HUES6 (cell line): Measurements from ENCODE around the gene FETUB.

ENCODE experiments used
- H3K27ac ChIP-seq: 2 replicates; pipeline ENCODE4 v1.7.0; 2013; ENCODE audit warnings: low read depth, mild to moderate bottlenecking, low read length, inconsistent platforms
- H3K27me3 ChIP-seq: 2 replicates; pipeline ENCODE4 v1.6.1; 2013; ENCODE audit warnings: low read length; ENCODE audit not compliant: control insufficient read depth, insufficient read depth
- H3K36me3 ChIP-seq: 2 replicates; pipeline ENCODE4 v1.6.1; 2013; ENCODE audit warnings: low read length; ENCODE audit not compliant: control insufficient read depth, insufficient read depth
- H3K4me1 ChIP-seq: 2 replicates; pipeline ENCODE4 v1.6.1; 2013; ENCODE audit warnings: low read length; ENCODE audit not compliant: control insufficient read depth, insufficient read depth
- H3K4me3 ChIP-seq: 2 replicates; pipeline ENCODE4 v1.5.1; 2013; ENCODE audit warnings: low read depth, low read length
- H3K9ac ChIP-seq: one replicate; pipeline ENCODE4 v1.6.1; 2013; ENCODE audit warnings: mild to moderate bottlenecking, low read length
- H3K9me3 ChIP-seq: 2 replicates; pipeline ENCODE4 v1.6.1; 2013; ENCODE audit warnings: low read depth, low read length; ENCODE audit not compliant: control insufficient read depth, insufficient read depth

The FETUB gene

DNA sequence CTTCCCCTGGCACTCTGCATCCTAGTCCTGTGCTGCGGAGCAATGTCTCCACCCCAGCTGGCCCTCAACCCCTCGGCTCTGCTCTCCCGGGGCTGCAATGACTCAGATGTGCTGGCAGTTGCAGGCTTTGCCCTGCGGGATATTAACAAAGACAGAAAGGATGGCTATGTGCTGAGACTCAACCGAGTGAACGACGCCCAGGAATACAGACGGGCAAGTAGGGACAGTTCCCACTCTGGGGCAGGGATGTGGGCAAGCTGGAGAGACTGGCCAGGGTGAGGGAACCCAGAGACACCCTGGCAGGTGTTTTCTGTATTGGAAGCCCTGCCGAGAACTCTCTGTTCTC is 247 bp downstream of the FETUB start:
- H3K4me3 ChIP-seq = 0 out of 2 replicates have a peak overlapping the region, but pooled peaks have one; percentile 6
- H3K9me3 ChIP-seq = no peaks in the 10 kb centered on the region
- no peak overlapping the region for H3K9ac ChIP-seq
- H3K27ac ChIP-seq = no peak overlapping the region
- no peaks in the 10 kb centered on the region for H3K36me3 ChIP-seq
- peaks cover 31% of the 10 kb centered on the region for H3K4me1 ChIP-seq
- H3K27me3 ChIP-seq = no peaks in the 10 kb centered on the region

DNA sequence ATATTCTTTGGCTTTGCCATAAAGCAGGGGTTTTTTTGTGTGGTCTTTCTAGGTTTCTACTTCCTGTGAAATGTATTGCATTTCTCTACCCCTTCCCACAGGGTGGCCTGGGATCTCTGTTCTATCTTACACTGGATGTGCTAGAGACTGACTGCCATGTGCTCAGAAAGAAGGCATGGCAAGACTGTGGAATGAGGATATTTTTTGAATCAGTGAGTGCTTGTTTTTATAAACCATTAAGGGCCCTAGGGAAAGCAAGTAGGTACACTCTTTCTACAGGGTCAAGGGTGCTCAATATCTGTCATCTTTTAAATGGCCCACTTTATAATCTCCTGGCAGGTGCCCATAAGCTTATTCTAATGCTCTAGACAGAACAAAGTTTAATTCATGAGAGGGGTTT is 730 bp downstream of the FETUB start:
- H3K36me3 ChIP-seq = no peaks in the 10 kb centered on the region
- no peak overlapping the region for H3K4me3 ChIP-seq
- peaks cover 31% of the 10 kb centered on the region for H3K4me1 ChIP-seq
- H3K27ac ChIP-seq = no peak overlapping the region
- no peak overlapping the region for H3K9ac ChIP-seq
- no peaks in the 10 kb centered on the region for H3K27me3 ChIP-seq
- H3K9me3 ChIP-seq = no peaks in the 10 kb centered on the region

DNA sequence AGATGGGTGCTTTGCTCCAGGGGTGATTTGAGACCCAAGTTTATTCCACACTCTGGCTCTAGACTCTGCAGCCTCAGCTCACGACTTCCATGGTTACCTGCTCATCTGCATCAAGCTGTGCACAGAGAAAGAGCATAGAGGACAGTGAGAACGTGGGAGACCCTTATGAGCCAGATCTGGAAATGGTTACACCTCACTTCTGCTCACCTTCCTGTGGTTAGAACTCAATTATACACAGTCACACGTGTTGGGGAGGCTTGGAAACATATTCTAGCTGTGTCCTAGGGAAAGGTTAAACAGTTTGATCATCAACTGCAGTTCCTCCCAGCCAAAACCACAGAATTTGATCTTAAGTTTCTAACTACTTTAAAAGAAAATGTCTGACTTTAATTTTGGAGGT is 1.8 kb downstream of the FETUB start:
- H3K9ac ChIP-seq = no peak overlapping the region
- H3K27me3 ChIP-seq = no peaks in the 10 kb centered on the region
- no peaks in the 10 kb centered on the region for H3K36me3 ChIP-seq
- H3K4me1 ChIP-seq = peaks cover 31% of the 10 kb centered on the region
- H3K9me3 ChIP-seq = no peaks in the 10 kb centered on the region
- no peak overlapping the region for H3K27ac ChIP-seq
- H3K4me3 ChIP-seq = no peak overlapping the region

DNA sequence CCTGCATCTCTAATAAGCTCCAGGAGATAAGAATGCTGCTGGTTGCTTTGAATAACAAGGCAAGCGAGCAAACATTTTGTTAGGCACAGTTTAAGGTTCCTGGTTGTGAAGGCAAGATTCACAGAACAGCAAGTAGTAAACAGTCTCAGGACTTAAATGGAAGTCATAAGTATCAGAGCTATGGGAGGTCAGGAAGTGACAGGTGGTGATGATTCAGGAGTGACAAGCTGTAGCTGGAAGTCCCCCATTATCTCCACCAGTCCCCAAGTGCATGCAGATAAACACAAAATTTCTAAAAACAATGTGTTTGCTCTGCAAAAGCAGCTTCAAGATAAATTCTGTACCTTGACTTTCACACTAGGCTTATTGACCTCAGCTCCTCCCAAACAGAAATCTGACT is 3.3 kb downstream of the FETUB start:
- Histone ChIP-seq H3K27ac (no peak overlapping the region), H3K36me3 (no peaks in the 10 kb centered on the region), H3K4me1 (peaks cover 31% of the 10 kb centered on the region), H3K27me3 (no peaks in the 10 kb centered on the region), H3K9ac (no peak overlapping the region), H3K9me3 (no peaks in the 10 kb centered on the region), H3K4me3 (no peak overlapping the region)

DNA sequence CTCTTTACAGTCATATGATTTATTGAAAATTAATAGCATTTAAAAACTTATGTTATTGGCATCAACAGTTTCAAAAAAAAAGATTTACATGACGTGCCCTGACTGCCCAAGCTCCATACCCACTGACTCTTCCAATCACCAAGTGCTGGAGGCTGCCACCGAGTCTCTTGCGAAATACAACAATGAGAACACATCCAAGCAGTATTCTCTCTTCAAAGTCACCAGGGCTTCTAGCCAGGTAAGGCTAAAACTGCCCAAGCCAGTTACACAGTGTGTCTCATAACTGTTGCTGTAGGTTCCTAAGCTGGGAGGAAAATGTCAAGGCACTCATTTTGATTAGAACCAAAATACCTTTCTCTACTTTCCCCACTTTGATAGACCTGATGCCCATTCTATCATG is 4.5 kb downstream of the FETUB start:
- H3K9ac ChIP-seq = no peak overlapping the region
- H3K27ac ChIP-seq = no peak overlapping the region
- H3K4me3 ChIP-seq = no peak overlapping the region
- H3K9me3 ChIP-seq = no peaks in the 10 kb centered on the region
- H3K4me1 ChIP-seq = peaks cover 31% of the 10 kb centered on the region
- no peaks in the 10 kb centered on the region for H3K27me3 ChIP-seq
- no peaks in the 10 kb centered on the region for H3K36me3 ChIP-seq

DNA sequence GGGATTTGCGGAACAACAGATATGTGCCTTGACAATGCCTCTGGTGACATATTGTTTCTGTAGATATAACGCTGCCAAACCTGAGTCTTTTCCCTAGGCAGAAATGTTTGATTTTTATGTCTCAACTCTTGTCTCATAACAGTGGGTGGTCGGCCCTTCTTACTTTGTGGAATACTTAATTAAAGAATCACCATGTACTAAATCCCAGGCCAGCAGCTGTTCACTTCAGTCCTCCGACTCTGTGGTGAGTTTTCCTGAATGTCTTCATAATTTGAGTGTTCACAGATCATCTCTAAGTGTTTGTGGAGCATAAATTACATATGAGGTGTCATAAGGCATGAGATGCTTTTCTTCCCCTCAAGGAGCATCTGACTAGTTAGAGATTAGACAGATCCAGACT is 5.9 kb downstream of the FETUB start:
- H3K9me3 ChIP-seq = no peaks in the 10 kb centered on the region
- H3K4me1 ChIP-seq = peaks cover 18% of the 10 kb centered on the region
- H3K36me3 ChIP-seq = no peaks in the 10 kb centered on the region
- no peak overlapping the region for H3K27ac ChIP-seq
- H3K4me3 ChIP-seq = no peak overlapping the region
- H3K9ac ChIP-seq = no peak overlapping the region
- no peaks in the 10 kb centered on the region for H3K27me3 ChIP-seq

DNA sequence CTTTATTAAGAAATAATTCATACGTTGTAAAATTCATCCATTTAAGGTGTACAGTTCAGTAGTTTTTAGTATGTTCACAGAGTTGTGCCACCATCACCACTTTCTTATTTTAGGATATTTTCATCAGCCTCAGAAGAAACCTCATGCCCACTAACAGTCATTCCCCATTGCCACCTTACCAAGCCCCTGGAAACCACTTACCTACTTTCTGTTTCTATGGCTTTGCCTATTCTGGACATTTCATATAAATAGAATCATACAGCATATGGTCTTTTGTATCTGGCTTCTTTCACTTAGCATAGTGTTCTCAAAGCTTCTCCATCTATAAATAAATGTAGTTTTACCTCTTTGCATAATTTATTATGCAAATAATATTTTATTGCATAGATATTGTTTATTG is 6.6 kb downstream of the FETUB start:
- no peak overlapping the region for H3K27ac ChIP-seq
- no peak overlapping the region for H3K9ac ChIP-seq
- H3K9me3 ChIP-seq = no peaks in the 10 kb centered on the region
- H3K4me3 ChIP-seq = no peak overlapping the region
- H3K27me3 ChIP-seq = no peaks in the 10 kb centered on the region
- peaks cover 20% of the 10 kb centered on the region for H3K4me1 ChIP-seq
- no peaks in the 10 kb centered on the region for H3K36me3 ChIP-seq

DNA sequence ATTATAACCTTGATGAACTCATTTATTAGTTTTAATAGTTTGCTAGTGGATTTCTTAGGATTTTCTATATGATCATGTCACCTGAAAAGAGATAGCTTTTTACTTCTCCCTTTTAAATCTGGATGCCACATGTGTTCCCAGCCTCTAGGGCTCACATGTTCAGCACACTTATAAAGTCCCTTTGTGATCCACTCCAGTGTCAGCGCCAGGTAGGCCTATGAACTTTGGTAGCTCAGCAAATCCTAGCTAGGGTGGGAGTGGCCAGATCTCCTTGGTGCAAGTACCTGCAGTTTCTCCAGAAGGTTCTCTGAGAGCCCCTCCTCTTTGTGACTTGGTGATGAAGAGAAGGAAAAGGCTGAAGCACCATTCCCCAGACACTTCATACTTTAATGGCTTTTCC is 8.7 kb downstream of the FETUB start:
- Histone ChIP-seq H3K27ac (no peak overlapping the region), H3K27me3 (no peaks in the 10 kb centered on the region), H3K36me3 (no peaks in the 10 kb centered on the region), H3K9me3 (no peaks in the 10 kb centered on the region), H3K9ac (no peak overlapping the region), H3K4me3 (no peak overlapping the region), H3K4me1 (peaks cover 10% of the 10 kb centered on the region)

DNA sequence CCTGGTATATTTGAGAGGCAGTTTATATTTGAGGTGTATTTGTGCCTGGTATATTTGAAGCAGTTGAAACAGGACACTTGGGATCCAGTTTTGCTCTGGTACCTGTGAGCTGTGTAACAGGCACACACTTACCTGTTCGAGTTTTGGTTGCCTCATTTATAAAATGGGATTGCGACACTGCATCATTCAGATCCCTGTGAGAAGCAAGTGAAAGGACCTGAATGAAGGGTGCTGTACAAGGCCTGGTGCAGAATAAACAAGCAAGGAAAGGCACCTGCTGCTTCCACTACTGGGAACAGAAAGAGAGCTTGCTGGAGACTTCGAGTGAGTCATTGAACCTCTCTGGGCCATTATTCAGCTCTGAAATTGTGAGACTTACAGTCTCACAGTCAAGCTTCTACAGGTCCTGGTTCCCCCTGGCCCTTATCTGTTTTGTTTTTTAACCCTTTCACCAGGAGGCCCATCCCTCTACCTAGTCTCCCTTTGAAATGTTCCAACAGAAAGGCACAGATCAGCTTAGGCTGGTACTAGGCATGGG is 11.5 kb downstream of the FETUB start:
- Histone ChIP-seq H3K9me3 (no peaks in the 10 kb centered on the region), H3K4me3 (no peak overlapping the region), H3K9ac (no peak overlapping the region), H3K27me3 (no peaks in the 10 kb centered on the region), H3K27ac (no peak overlapping the region), H3K4me1 (peaks cover 22% of the 10 kb centered on the region), H3K36me3 (no peaks in the 10 kb centered on the region)

DNA sequence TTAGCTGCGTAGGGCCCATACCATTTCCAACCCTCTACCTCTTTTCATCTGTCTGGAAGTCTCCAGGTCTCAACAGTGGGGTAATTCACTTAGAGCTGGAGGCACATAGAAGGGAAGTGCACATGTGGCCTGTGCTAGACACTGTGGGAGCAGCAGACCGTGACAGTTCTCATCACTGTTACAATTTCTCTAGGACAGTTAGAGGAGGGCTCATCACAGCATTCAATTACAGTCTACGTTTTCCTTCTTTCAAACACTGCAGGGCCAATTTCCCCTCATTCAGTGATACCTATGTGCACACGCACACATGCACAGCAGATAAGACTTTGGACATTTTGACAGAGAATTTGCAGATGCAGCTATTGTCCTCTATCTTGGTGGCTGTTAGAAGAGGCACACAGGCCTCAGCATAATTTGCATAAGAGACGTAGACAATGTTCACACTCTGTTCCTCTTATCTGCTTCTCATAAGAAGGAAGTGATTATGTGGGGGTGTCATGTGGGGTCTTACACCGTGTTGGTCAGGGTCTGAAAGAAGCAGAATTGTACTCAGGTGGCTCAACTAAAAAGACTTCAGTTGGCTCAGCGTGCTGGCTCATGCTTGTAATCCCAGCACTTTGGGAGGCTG is 13.0 kb downstream of the FETUB start:
- H3K36me3 ChIP-seq = no peaks in the 10 kb centered on the region
- H3K27me3 ChIP-seq = no peaks in the 10 kb centered on the region
- no peak overlapping the region for H3K9ac ChIP-seq
- H3K9me3 ChIP-seq = peaks cover under 1% of the 10 kb centered on the region; the same call in 1 of the 2 replicates
- no peak overlapping the region for H3K4me3 ChIP-seq
- H3K27ac ChIP-seq = no peak overlapping the region
- H3K4me1 ChIP-seq = peaks cover 26% of the 10 kb centered on the region

DNA sequence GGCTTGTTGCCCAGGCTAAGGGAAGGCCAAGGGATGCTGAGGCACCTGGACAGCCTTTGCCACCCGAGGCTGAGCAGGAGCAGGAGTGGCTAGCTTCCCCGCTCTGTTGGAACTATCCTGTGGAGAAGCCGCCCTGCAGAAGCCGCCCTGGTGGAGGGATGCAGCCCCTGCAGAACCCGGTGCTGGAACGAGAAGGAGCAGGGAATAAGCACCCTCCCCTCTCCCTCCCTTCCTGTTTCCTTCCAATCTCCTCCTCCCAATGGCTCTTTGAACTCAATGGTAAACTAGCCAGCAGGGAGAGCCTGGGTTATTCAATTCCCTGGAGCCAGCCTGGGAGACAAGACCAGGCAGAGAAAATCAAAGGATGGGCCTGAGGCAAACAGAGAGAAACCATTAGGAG is 13.8 kb downstream of the FETUB start:
- H3K27ac ChIP-seq = no peak overlapping the region

More for the DNA sequence above, 13.8 kb downstream of the FETUB start:
- Histone ChIP-seq H3K27me3 (no peaks in the 10 kb centered on the region), H3K4me3 (no peak overlapping the region), H3K9ac (no peak overlapping the region), H3K4me1 (peaks cover 26% of the 10 kb centered on the region), H3K36me3 (no peaks in the 10 kb centered on the region), H3K9me3 (peaks cover 5% of the 10 kb centered on the region; the same call in 1 of the 2 replicates)
